CD4-positive, alpha-beta T cell treated with Interleukin-10 for 1 hour (primary cell): ENCODE results near the gene PIP5K1C.
"Not testable (repeated sequence)": the region's sequence is repeated elsewhere in the genome, so short reads cannot be mapped to it uniquely, and the experiment has no call there.

Source experiments
- DNase-seq: peaks from one replicate; pipeline ENCODE4 v3.0.0-alpha.2; 2020

PIP5K1C gene

GRCh38 chr19:3672993-3673392, 27.3 kb downstream of the PIP5K1C start:
- no peak for DNase-seq

GRCh38 chr19:3672575-3672948, 27.7 kb downstream of the PIP5K1C start:
- DNase-seq: no peak

GRCh38 chr19:3671680-3672574, 28.3 kb downstream of the PIP5K1C start:
- DNase-seq: peak; percentile 11

- peak; percentile 41 for DNase-seq
Observed at GRCh38 chr19:3670796-3671679, 29.2 kb downstream of the PIP5K1C start.

- no peak for DNase-seq
Observed at GRCh38 chr19:3669947-3670795, 30.1 kb downstream of the PIP5K1C start.

GRCh38 chr19:3669082-3669946, 31.0 kb downstream of the PIP5K1C start:
- DNase-seq: no peak

- DNase-seq: no peak
Observed at GRCh38 chr19:3668331-3669081, 31.8 kb downstream of the PIP5K1C start.

- no peak for DNase-seq
Observed at GRCh38 chr19:3667766-3668165, 32.5 kb downstream of the PIP5K1C start.

GRCh38 chr19:3667037-3667638, 33.1 kb downstream of the PIP5K1C start:
- no peak for DNase-seq

GRCh38 chr19:3666545-3666856, 33.8 kb downstream of the PIP5K1C start:
- not testable (repeated sequence) for DNase-seq

- DNase-seq: peak; percentile 77
Observed at GRCh38 chr19:3665681-3666544, 34.4 kb downstream of the PIP5K1C start.

- DNase-seq: no peak
Observed at GRCh38 chr19:3664879-3665642, 35.2 kb downstream of the PIP5K1C start.

GRCh38 chr19:3663838-3664237, 36.4 kb downstream of the PIP5K1C start:
- DNase-seq: no peak

GRCh38 chr19:3661284-3662238, 38.7 kb downstream of the PIP5K1C start:
- no peak for DNase-seq

- no peak for DNase-seq
Observed at GRCh38 chr19:3660493-3661219, 39.6 kb downstream of the PIP5K1C start.

GRCh38 chr19:3659746-3660112, 40.5 kb downstream of the PIP5K1C start:
- DNase-seq: no peak
